Vagina (tissue), 2 donors: ENCODE measurements around the gene ZCCHC4.

Experiments used
- POLR2A ChIP-seq, 2 donors: fragments of 450-650 bp; IDR thresholded peaks; one replicate each; pipeline ENCODE4 v1.6.1; 2017; ENCODE audit warnings: antibody characterized with exemption in 2 of 2, mild to moderate bottlenecking in 2 of 2, moderate library complexity in 2 of 2
- POLR2AphosphoS5 ChIP-seq, 2 donors: sonication (generic); formaldehyde crosslinking; IDR thresholded peaks; one replicate each; pipeline ENCODE4 v1.9.0; 2017; ENCODE audit warnings: antibody characterized with exemption in 2 of 2, mild to moderate bottlenecking in 2 of 2, low read depth in 1 of 2; ENCODE audit not compliant: insufficient read depth in 1 of 2
- TF ChIP-seq, protein P1 (sequence below), 3 experiments: fragments of 450-650 bp in 2 of 3; fragments of 200-600 bp in 1 of 3; sonication (generic) in 1 of 3; IDR thresholded peaks; one replicate each; pipeline ENCODE4 v1.5.1; 2017 to 2019; ENCODE audit warnings: antibody characterized with exemption in 3 of 3, mild to moderate bottlenecking in 2 of 3, moderate library complexity in 2 of 3

DNA sequence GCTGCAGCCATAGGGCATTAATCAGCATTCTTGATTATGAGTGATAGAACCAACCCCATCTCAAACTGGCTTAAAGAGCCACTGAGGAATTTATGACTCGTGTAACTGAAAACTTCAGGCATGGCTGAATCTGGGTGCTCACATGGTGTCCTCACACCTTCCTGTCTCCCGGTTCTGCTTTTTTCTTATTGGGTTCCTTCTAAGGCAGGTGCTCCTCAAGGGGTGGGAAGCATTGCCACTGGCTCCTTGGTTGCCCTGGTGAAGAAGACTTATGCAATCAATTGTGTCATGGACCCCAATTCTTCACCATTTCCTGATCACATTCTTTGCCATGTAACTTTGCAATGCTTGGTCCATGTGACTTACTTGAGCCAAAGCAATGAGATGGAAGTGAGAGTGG is 4.3 kb upstream of the ZCCHC4 start:
- TF ChIP-seq, protein P1, sequence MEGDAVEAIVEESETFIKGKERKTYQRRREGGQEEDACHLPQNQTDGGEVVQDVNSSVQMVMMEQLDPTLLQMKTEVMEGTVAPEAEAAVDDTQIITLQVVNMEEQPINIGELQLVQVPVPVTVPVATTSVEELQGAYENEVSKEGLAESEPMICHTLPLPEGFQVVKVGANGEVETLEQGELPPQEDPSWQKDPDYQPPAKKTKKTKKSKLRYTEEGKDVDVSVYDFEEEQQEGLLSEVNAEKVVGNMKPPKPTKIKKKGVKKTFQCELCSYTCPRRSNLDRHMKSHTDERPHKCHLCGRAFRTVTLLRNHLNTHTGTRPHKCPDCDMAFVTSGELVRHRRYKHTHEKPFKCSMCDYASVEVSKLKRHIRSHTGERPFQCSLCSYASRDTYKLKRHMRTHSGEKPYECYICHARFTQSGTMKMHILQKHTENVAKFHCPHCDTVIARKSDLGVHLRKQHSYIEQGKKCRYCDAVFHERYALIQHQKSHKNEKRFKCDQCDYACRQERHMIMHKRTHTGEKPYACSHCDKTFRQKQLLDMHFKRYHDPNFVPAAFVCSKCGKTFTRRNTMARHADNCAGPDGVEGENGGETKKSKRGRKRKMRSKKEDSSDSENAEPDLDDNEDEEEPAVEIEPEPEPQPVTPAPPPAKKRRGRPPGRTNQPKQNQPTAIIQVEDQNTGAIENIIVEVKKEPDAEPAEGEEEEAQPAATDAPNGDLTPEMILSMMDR (IDR thresholded peaks at IDR 0.05), result no peak
- TF ChIP-seq POLR2A (IDR thresholded peaks at IDR 0.05) (no peak), POLR2AphosphoS5 (IDR thresholded peaks at IDR 0.05; ENCODE audit: insufficient read depth in 1 of 2, low read depth in 1 of 2) (no peak)
